ENCODE measurements around the gene NCSTN. TPM values are rescaled to one million over a fixed set of nuclear protein-coding genes. Genes with fewer than 3 reads are reported as not detected.

NCSTN gene
- total RNA-seq, 1 experiment from 2014 or later, result 67.8 TPM

DNA sequence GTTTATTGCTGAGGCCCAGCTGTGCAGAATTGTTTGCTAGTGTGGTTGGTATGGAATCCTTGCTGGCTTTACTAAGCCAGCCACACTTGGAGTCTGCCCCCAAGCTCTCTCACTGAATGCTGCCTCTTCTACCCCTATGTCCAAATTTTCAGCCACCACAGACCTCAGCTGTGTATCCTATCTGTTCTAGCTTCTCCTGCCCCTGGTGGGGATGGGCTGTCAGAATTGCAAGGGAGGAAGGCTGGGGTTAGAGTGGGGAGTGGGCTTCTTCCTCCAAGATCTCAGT lies 28.1 kb downstream of the NCSTN start:
- Histone ChIP-seq H3K79me2 (ENCODE audit: insufficient read depth, low read length) (no peaks in the 10 kb centered on the region), H2BK120ac (ENCODE audit: low read depth, low read length, poor library complexity, severe bottlenecking) (no peak overlapping the region), H4K20me1 (ENCODE audit: control insufficient read depth, insufficient read depth, insufficient read length) (no peaks in the 10 kb centered on the region), H4K5ac (ENCODE audit: insufficient read length, low read depth, low read length) (no peak overlapping the region), H3K4me2 (ENCODE audit: insufficient read depth, insufficient read length, low read length) (no peak overlapping the region), H3K18ac (ENCODE audit: insufficient read length, low read depth, low read length) (no peak overlapping the region), H2BK12ac (ENCODE audit: insufficient read length, low read depth, low read length) (no peak overlapping the region), H3T11ph (ENCODE audit: low read length) (no peak overlapping the region), H3K23me2 (ENCODE audit: insufficient read length, low read depth, low read length, poor library complexity, severe bottlenecking) (peaks cover 7% of the 10 kb centered on the region), H3K4ac (ENCODE audit: low read depth, low read length) (no peak overlapping the region), H3K4me1 (ENCODE audit: insufficient read depth, low read length) (peaks cover 13% of the 10 kb centered on the region), H3K27me3 (ENCODE audit: insufficient read depth, low read length) (no peaks in the 10 kb centered on the region), H2BK5ac (ENCODE audit: insufficient read length, low read length) (no peak overlapping the region), H2AK5ac (ENCODE audit: insufficient read length, low read length) (no peak overlapping the region), H2BK20ac (ENCODE audit: low read depth, low read length, poor library complexity, severe bottlenecking) (no peak overlapping the region), H3K9ac (ENCODE audit: extremely low read depth, insufficient read length, low read length) (no peak overlapping the region), H4K8ac (replicated peaks; ENCODE audit: insufficient read length, low read depth, low read length) (no peak overlapping the region), H3K23ac (ENCODE audit: insufficient read length, low read depth, low read length) (no peak overlapping the region), H3K27ac (ENCODE audit: insufficient read length, low read depth, low read length) (no peak overlapping the region), H3K9me3 (ENCODE audit: control insufficient read depth, low read depth, low read length) (no peaks in the 10 kb centered on the region), H2AFZ (ENCODE audit: low read length) (no peak overlapping the region), H3K14ac (ENCODE audit: insufficient read depth, low read length) (no peak overlapping the region), H3K56ac (ENCODE audit: insufficient read length, low read depth, low read length) (no peak overlapping the region), H4K91ac (ENCODE audit: insufficient read length, low read depth, low read length) (no peak overlapping the region), H2BK15ac (ENCODE audit: low read depth, low read length) (no peak overlapping the region), H3K79me1 (ENCODE audit: insufficient read depth, low read depth, low read length, poor library complexity, severe bottlenecking) (no peaks in the 10 kb centered on the region)
- Mint-ChIP-seq H3K4me3 (no peak overlapping the region), H3K27me3 (ENCODE audit: low read depth) (peaks cover 4% of the 10 kb centered on the region; the same call in 1 of the 2 replicates), H3K27ac (peak overlapping the region in 2 of 3 experiments; percentile 24 to 31; a peak in 1 of 7 replicates), H3K36me3 (ENCODE audit: insufficient read depth in 1 of 3, low read depth in 3 of 3) (peaks cover 0 to 2% (median 0%) of the 10 kb centered on the region in 3 experiments; a peak in 1 of 7 replicates), H3K9me3 (no peaks in the 10 kb centered on the region; a peak in 1 of 5 replicates), H3K4me1 (peaks cover 40 to 56% of the 10 kb centered on the region in 2 experiments)
- DNase-seq, result no peak
- TF ChIP-seq, protein P1, sequence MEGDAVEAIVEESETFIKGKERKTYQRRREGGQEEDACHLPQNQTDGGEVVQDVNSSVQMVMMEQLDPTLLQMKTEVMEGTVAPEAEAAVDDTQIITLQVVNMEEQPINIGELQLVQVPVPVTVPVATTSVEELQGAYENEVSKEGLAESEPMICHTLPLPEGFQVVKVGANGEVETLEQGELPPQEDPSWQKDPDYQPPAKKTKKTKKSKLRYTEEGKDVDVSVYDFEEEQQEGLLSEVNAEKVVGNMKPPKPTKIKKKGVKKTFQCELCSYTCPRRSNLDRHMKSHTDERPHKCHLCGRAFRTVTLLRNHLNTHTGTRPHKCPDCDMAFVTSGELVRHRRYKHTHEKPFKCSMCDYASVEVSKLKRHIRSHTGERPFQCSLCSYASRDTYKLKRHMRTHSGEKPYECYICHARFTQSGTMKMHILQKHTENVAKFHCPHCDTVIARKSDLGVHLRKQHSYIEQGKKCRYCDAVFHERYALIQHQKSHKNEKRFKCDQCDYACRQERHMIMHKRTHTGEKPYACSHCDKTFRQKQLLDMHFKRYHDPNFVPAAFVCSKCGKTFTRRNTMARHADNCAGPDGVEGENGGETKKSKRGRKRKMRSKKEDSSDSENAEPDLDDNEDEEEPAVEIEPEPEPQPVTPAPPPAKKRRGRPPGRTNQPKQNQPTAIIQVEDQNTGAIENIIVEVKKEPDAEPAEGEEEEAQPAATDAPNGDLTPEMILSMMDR (conservative IDR thresholded peaks at IDR 0.05), result no peak

All from H9 (cell line).